Measurements from ENCODE around the gene BHLHE40. TPM values are rescaled to one million over a fixed set of nuclear protein-coding genes. Genes with fewer than 3 reads are reported as not detected.
A peak's percentile ranks its signal among the peaks of the same experiment; 100 is the strongest.

BHLHE40 gene
- total RNA-seq, 4 donors from 2014 or later, result 13.1 to 28.5 (median 20.2) TPM

DNA sequence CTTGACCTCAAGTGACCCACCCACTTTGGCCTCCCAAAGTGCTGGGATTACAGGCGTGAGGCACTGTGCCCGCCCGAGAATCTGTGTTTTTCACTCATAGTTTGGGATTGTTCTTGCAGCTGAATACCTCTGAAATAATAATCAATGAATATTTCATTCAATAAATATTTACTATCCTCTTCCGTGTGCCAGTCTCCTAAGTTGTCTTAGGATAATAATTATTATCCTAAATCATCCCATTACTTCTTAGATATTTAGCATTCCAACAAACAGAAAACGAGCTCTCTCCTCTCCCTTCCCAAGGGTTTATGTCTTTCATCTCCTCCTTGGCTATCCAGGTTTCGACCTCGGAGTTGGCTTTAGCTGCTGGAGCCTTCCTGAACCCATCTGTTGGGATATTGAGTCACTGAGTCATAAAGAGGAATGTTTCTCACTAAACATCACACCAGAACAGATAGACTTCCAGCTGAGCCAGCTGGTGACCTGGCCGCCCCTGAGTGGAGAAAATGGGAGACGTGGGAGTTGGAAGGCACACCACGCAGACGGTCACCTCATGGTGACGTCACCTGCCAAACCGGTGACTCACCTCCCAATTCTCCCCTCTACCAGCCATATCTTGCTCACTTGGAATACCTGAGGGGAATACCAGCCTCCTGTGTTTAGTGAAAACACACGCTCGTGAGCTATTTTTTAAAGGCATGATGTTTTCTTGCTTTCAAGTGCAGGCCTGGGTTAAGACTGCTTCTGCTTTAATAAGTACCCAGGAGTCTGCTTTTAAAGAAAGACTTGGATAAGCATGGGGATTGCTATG is 43.9 kb downstream of the BHLHE40 start:
- H3K4me3 ChIP-seq (replicated peaks in 1 of 3), result no peak overlapping the region
- no peaks in the 10 kb centered on the region for H3K27me3 ChIP-seq
- 71 to 79% methylated on average over 15 of the region's 15 CpGs for WGBS, 2 donors
- H3K9me3 ChIP-seq, result no peaks in the 10 kb centered on the region
- intact Hi-C loops (cut with DNase I), result loop anchor here (10.0 kb wide), 1 partner anchor 308 kb away; no protein-coding TSS in a partner anchor
- H3K4me1 ChIP-seq, result peaks cover 2 to 9% of the 10 kb centered on the region in 2 donors
- H3K36me3 ChIP-seq, result no peaks in the 10 kb centered on the region
- peak; percentile 17 to 37 for DNase-seq
- TF ChIP-seq, protein P1, sequence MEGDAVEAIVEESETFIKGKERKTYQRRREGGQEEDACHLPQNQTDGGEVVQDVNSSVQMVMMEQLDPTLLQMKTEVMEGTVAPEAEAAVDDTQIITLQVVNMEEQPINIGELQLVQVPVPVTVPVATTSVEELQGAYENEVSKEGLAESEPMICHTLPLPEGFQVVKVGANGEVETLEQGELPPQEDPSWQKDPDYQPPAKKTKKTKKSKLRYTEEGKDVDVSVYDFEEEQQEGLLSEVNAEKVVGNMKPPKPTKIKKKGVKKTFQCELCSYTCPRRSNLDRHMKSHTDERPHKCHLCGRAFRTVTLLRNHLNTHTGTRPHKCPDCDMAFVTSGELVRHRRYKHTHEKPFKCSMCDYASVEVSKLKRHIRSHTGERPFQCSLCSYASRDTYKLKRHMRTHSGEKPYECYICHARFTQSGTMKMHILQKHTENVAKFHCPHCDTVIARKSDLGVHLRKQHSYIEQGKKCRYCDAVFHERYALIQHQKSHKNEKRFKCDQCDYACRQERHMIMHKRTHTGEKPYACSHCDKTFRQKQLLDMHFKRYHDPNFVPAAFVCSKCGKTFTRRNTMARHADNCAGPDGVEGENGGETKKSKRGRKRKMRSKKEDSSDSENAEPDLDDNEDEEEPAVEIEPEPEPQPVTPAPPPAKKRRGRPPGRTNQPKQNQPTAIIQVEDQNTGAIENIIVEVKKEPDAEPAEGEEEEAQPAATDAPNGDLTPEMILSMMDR (IDR thresholded peaks at IDR 0.05), result no peak
- no peak for TF ChIP-seq POLR2A (IDR thresholded peaks at IDR 0.05)
- peak overlapping the region in 2 of 3 donors; percentile 18 to 27 for H3K27ac ChIP-seq

DNA sequence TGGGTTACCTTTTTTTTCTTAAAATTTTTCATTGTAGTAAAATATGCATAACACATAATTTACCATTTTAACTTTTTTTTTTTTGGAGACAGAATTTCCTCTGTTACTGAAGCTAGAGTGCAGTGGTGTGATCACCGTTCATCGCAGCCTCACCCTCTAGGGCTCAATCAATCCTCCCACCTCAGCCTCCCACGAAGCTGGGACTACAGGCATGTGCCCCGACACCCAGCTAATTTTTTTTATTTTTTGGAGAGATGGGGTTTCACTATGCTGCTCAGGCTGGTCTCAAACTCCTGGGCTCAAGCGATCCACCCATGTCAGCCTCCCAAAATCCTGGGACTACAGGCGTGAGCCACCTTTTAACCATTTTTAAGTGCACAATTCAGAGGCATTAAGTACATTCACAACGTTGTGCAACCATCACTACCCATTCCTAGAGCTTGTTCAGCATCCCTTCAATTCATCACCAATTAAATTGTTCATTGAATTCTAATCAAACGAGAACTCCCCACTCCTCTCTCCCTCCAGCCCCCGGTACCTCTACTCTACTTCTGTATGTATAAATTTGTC is 44.6 kb downstream of the BHLHE40 start:
- no peak for DNase-seq
- H3K36me3 ChIP-seq, result no peaks in the 10 kb centered on the region
- peak overlapping the region in 2 of 3 donors; percentile 18 to 27 for H3K27ac ChIP-seq
- peaks cover 0 to 5% of the 10 kb centered on the region in 2 donors for H3K4me1 ChIP-seq
- no peak overlapping the region for H3K4me3 ChIP-seq (replicated peaks in 1 of 3)
- no peaks in the 10 kb centered on the region for H3K9me3 ChIP-seq
- no peaks in the 10 kb centered on the region for H3K27me3 ChIP-seq
- no peak for TF ChIP-seq POLR2A (IDR thresholded peaks at IDR 0.05)
- TF ChIP-seq, protein P1 (IDR thresholded peaks at IDR 0.05), result no peak
- intact Hi-C loops (cut with DNase I), result loop anchor here (10.0 kb wide), 1 partner anchor 309 kb away; no protein-coding TSS in a partner anchor
- 90 to 91% methylated on average over 9 of the region's 9 CpGs for WGBS, 2 donors

DNA sequence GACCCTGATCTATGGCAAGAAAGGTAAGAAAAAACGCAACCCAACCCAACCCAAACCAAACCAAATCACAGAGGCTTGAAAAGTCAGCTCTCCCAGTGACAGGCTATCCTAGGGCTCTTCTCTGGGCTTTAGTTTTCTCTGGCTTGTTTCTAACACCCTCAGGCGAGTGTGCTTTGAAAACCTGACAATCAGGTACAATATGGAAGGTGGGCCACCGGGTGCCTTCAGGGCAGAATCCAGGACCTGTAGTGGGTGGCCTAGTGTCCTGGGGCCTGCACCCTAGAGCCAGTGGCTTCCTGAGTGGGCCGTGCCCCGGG is 46.8 kb downstream of the BHLHE40 start:
- intact Hi-C loops (cut with DNase I), result loop anchor here (10.0 kb wide), 1 partner anchor 311 kb away; no protein-coding TSS in a partner anchor
- H3K9me3 ChIP-seq, result no peaks in the 10 kb centered on the region
- no peaks in the 10 kb centered on the region for H3K36me3 ChIP-seq
- H3K27ac ChIP-seq, result peak overlapping the region; percentile 60 to 66 (median 65)
- peaks cover 0 to 5% of the 10 kb centered on the region in 2 donors for H3K4me1 ChIP-seq
- no peaks in the 10 kb centered on the region for H3K27me3 ChIP-seq
- no peak for DNase-seq
- TF ChIP-seq POLR2A (IDR thresholded peaks at IDR 0.05), result no peak
- TF ChIP-seq, protein P1 (IDR thresholded peaks at IDR 0.05), result no peak
- WGBS, 2 donors, result 40 to 90% methylated on average over 2 to 5 of the region's 5 CpGs
- H3K4me3 ChIP-seq (replicated peaks in 1 of 3), result peak overlapping the region in 1 of 3 donors; percentile 26

DNA sequence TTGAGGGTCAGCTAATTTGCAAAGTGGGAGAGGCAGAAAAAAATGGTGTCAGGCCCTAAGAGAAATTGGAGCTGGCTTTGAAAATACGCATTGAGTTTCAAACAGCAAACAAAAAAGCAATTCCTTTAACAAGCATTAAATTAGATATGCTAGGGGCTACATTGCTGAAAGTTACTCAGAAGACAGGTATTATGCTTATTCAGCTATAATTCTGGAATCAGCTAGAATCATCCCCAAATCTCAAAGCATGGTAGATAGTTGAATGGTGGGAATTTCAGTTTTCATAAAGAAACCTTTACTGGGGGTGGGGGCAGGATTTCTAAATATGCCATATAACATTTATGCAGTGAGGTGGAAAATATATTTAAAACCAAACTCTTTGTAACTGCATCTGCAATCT is 50.5 kb downstream of the BHLHE40 start:
- 95 to 96% methylated on average over 1 of the region's 1 CpG for WGBS, 2 donors
- no peak overlapping the region for H3K27ac ChIP-seq
- intact Hi-C loops (cut with DNase I), result loop anchor here (10.0 kb wide), 1 partner anchor 315 kb away; no protein-coding TSS in a partner anchor
- no peak for TF ChIP-seq POLR2A (IDR thresholded peaks at IDR 0.05)
- DNase-seq, result no peak
- no peaks in the 10 kb centered on the region for H3K36me3 ChIP-seq
- no peak overlapping the region for H3K4me3 ChIP-seq (replicated peaks in 1 of 3)
- H3K4me1 ChIP-seq, result peaks cover 0 to 5% of the 10 kb centered on the region in 2 donors
- H3K9me3 ChIP-seq, result no peaks in the 10 kb centered on the region
- no peaks in the 10 kb centered on the region for H3K27me3 ChIP-seq

DNA sequence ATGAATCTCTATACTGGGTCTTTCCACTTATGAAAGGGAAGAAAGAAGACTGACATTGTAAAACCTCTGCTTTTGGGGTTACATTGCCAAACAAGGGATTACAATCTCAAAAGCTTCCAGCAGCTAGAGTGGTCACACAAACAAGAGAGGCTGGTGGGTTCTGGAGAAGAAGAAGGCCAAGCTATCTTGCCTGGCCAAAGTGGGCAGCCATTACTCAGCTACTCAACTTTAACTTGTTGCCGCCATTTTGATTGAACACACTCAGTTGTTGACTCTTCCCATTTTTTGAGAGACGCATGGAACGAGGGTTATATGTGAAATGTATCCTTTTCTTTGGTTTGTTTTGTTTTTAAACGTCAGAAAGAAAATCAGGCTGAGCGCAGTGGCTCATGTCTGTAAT is 50.9 kb downstream of the BHLHE40 start:
- Histone ChIP-seq H3K4me3 (replicated peaks in 1 of 3) (no peak overlapping the region), H3K9me3 (no peaks in the 10 kb centered on the region), H3K27me3 (no peaks in the 10 kb centered on the region), H3K4me1 (peaks cover 0 to 5% of the 10 kb centered on the region in 2 donors), H3K36me3 (no peaks in the 10 kb centered on the region), H3K27ac (no peak overlapping the region)
- DNase-seq, result no peak
- intact Hi-C loops (cut with DNase I), result no loop called here
- TF ChIP-seq, protein P1 (IDR thresholded peaks at IDR 0.05), result no peak
- no peak for TF ChIP-seq POLR2A (IDR thresholded peaks at IDR 0.05)
- WGBS, 2 donors, result 93 to 97% methylated on average over 5 of the region's 5 CpGs
